Thymus (tissue), 11 donors: ENCODE data around the gene TSHZ2. TPM values are rescaled to one million over a fixed set of nuclear protein-coding genes. Genes with fewer than 3 reads are reported as not detected.

Experiments
- DNase-seq, 9 donors: peaks; one replicate each; pipeline ENCODE4 v3.0.0-alpha.2; 2013; ENCODE audit warnings: low spot score in 9 of 9, low read depth in 6 of 9, missing footprints in 1 of 9
- H3K27ac ChIP-seq, 2 donors: one replicate each; pipeline ENCODE4 v1.5.1; 2013; ENCODE audit warnings: control low read depth in 1 of 2, low read depth in 1 of 2, low read length in 1 of 2, mild to moderate bottlenecking in 1 of 2, moderate library complexity in 1 of 2
- H3K27me3 ChIP-seq, 2 donors: one replicate each; pipeline ENCODE4 v1.5.1; 2013; ENCODE audit warnings: low read length in 1 of 2; ENCODE audit not compliant: control insufficient read depth in 2 of 2, insufficient read depth in 1 of 2
- H3K36me3 ChIP-seq, 2 donors: one replicate each; pipeline ENCODE4 v1.5.1; 2013; ENCODE audit warnings: low read length in 1 of 2, mild to moderate bottlenecking in 1 of 2, moderate library complexity in 1 of 2; ENCODE audit not compliant: control insufficient read depth in 2 of 2, insufficient read depth in 2 of 2
- H3K4me1 ChIP-seq, 2 donors: one replicate each; pipeline ENCODE4 v1.5.1; 2013; ENCODE audit warnings: low read length in 2 of 2; ENCODE audit not compliant: control insufficient read depth in 2 of 2, insufficient read depth in 2 of 2
- H3K4me3 ChIP-seq, 2 donors: one replicate each; pipeline ENCODE4 v1.5.1; 2013; ENCODE audit warnings: low read length in 2 of 2, control low read depth in 1 of 2, mild to moderate bottlenecking in 1 of 2
- H3K9me3 ChIP-seq, 2 donors: one replicate each; pipeline ENCODE4 v1.5.1; 2013; ENCODE audit warnings: low read length in 1 of 2, mild to moderate bottlenecking in 1 of 2; ENCODE audit not compliant: control insufficient read depth in 2 of 2, insufficient read depth in 1 of 2
- WGBS: extraction: QIAGEN DNeasy Blood & Tissue Kit; methylation state at CpG from one replicate; pipeline ENCODE4 v1.1.7; 2013; 5-methylcytosine and 5-hydroxymethylcytosine counted together
- polyA plus RNA-seq: library from polyadenylated mRNA; stranded (reverse); fragments of 200-250 nt; gene quantifications from one replicate; pipeline ENCODE4 v1.2.3, GENCODE V29; 2013
- total RNA-seq: library from RNA; stranded (reverse); fragments of 120-200 nt; gene quantifications from one replicate; pipeline ENCODE4 v1.2.4, GENCODE V29; 2013
- donor health status: healthy.

TSHZ2 gene
- total and polyA plus RNA-seq, 2 donors, result 1.4 to 2.4 TPM

- Histone ChIP-seq H3K27ac (no peak overlapping the region), H3K4me1 (no peaks in the 10 kb centered on the region), H3K4me3 (no peak overlapping the region), H3K27me3 (no peaks in the 10 kb centered on the region), H3K36me3 (no peaks in the 10 kb centered on the region), H3K9me3 (no peaks in the 10 kb centered on the region)
- 79% methylated on average over 1 of the region's 1 CpG for WGBS
- DNase-seq, result no peak
Measured at GRCh38 chr20:53055367-53056067, 83.4 kb downstream of the TSHZ2 start.

- no peaks in the 10 kb centered on the region for H3K27me3 ChIP-seq
- H3K27ac ChIP-seq, result no peak overlapping the region
- H3K36me3 ChIP-seq, result no peaks in the 10 kb centered on the region
- 93% methylated on average over 4 of the region's 4 CpGs for WGBS
- no peaks in the 10 kb centered on the region for H3K9me3 ChIP-seq
- no peaks in the 10 kb centered on the region for H3K4me1 ChIP-seq
- no peak overlapping the region for H3K4me3 ChIP-seq
- no peak for DNase-seq
Measured at GRCh38 chr20:53057579-53057978, 85.4 kb downstream of the TSHZ2 start.

- no peak overlapping the region for H3K27ac ChIP-seq
- no peaks in the 10 kb centered on the region for H3K9me3 ChIP-seq
- H3K4me1 ChIP-seq, result no peaks in the 10 kb centered on the region
- no peaks in the 10 kb centered on the region for H3K36me3 ChIP-seq
- H3K4me3 ChIP-seq, result no peak overlapping the region
- DNase-seq, result no peak
- 90% methylated on average over 5 of the region's 5 CpGs for WGBS
- H3K27me3 ChIP-seq, result no peaks in the 10 kb centered on the region
Measured at GRCh38 chr20:53059848-53060247, 87.7 kb downstream of the TSHZ2 start.

- no peaks in the 10 kb centered on the region for H3K9me3 ChIP-seq
- H3K36me3 ChIP-seq, result no peaks in the 10 kb centered on the region
- H3K4me1 ChIP-seq, result no peaks in the 10 kb centered on the region
- H3K27ac ChIP-seq, result no peak overlapping the region
- H3K27me3 ChIP-seq, result no peaks in the 10 kb centered on the region
- DNase-seq, result no peak
- WGBS, result 89% methylated on average over 2 of the region's 2 CpGs
- H3K4me3 ChIP-seq, result no peak overlapping the region
Measured at GRCh38 chr20:53061192-53062108, 89.3 kb downstream of the TSHZ2 start.

GRCh38 chr20:53064935-53065334 is 92.8 kb downstream of the TSHZ2 start:
- Histone ChIP-seq H3K9me3 (no peaks in the 10 kb centered on the region), H3K4me1 (no peaks in the 10 kb centered on the region), H3K36me3 (no peaks in the 10 kb centered on the region), H3K27me3 (no peaks in the 10 kb centered on the region), H3K4me3 (no peak overlapping the region), H3K27ac (no peak overlapping the region)
- DNase-seq, result no peak
- 93% methylated on average over 7 of the region's 7 CpGs for WGBS

GRCh38 chr20:53068241-53068640 is 96.1 kb downstream of the TSHZ2 start:
- no peaks in the 10 kb centered on the region for H3K36me3 ChIP-seq
- H3K27me3 ChIP-seq, result no peaks in the 10 kb centered on the region
- H3K9me3 ChIP-seq, result no peaks in the 10 kb centered on the region
- H3K4me3 ChIP-seq, result no peak overlapping the region
- 83% methylated on average over 3 of the region's 3 CpGs for WGBS
- no peaks in the 10 kb centered on the region for H3K4me1 ChIP-seq
- H3K27ac ChIP-seq, result no peak overlapping the region
- no peak for DNase-seq

- H3K36me3 ChIP-seq, result no peaks in the 10 kb centered on the region
- H3K4me3 ChIP-seq, result no peak overlapping the region
- no peak overlapping the region for H3K27ac ChIP-seq
- no peaks in the 10 kb centered on the region for H3K4me1 ChIP-seq
- 78% methylated on average over 7 of the region's 7 CpGs for WGBS
- H3K27me3 ChIP-seq, result no peaks in the 10 kb centered on the region
- DNase-seq, result no peak
- H3K9me3 ChIP-seq, result no peaks in the 10 kb centered on the region
Measured at GRCh38 chr20:53069132-53069531, 97.0 kb downstream of the TSHZ2 start.

GRCh38 chr20:53070224-53070623 is 98.1 kb downstream of the TSHZ2 start:
- no peaks in the 10 kb centered on the region for H3K4me1 ChIP-seq
- no peaks in the 10 kb centered on the region for H3K27me3 ChIP-seq
- H3K4me3 ChIP-seq, result no peak overlapping the region
- H3K9me3 ChIP-seq, result no peaks in the 10 kb centered on the region
- no peak for DNase-seq
- WGBS, result 76% methylated on average over 4 of the region's 4 CpGs
- H3K36me3 ChIP-seq, result no peaks in the 10 kb centered on the region
- H3K27ac ChIP-seq, result no peak overlapping the region

- H3K27ac ChIP-seq, result no peak overlapping the region
- 40% methylated on average over 8 of the region's 8 CpGs for WGBS
Measured at GRCh38 chr20:53070706-53071392, 98.7 kb downstream of the TSHZ2 start.

More at GRCh38 chr20:53070706-53071392, 98.7 kb downstream of the TSHZ2 start:
- Histone ChIP-seq H3K9me3 (no peaks in the 10 kb centered on the region), H3K36me3 (no peaks in the 10 kb centered on the region), H3K27me3 (no peaks in the 10 kb centered on the region), H3K4me1 (no peaks in the 10 kb centered on the region), H3K4me3 (no peak overlapping the region)
- DNase-seq, result no peak
